Right lobe of liver (tissue), 6 donors: ENCODE measurements around the gene TSSK2. TPM values are rescaled to one million over a fixed set of nuclear protein-coding genes. Genes with fewer than 3 reads are reported as not detected.

Experiments used
- ATAC-seq, 4 donors: fragments of 200-7000 bp; cut with Tn5 transposase; one replicate each; pipeline ENCODE4 v1.9.1; 2020; ENCODE audit warnings: mild to moderate bottlenecking in 4 of 4, moderate library complexity in 4 of 4
- DNase-seq, 3 donors: peaks; one replicate each; pipeline ENCODE4 v3.0.0-alpha.2; 2020
- H3K27ac ChIP-seq, 3 donors: fragments of 200-600 bp; one replicate each; pipeline ENCODE4 v1.8.0; 2022
- H3K27me3 ChIP-seq, 2 donors: fragments of 200-600 bp; one replicate each; pipeline ENCODE4 v1.8.0; 2022
- H3K36me3 ChIP-seq, 4 donors: fragments of 200-600 bp; sonication (generic) in 1 of 4; one replicate each; pipeline versions ENCODE4 v1.5.1 to v1.8.0; 2017 to 2022; ENCODE audit warnings: control low read depth in 1 of 4
- H3K4me1 ChIP-seq, 4 donors: fragments of 200-600 bp; sonication (generic) in 1 of 4; one replicate each; pipeline versions ENCODE4 v1.5.1 to v1.8.0; 2017 to 2022; ENCODE audit warnings: control low read depth in 1 of 4
- H3K4me3 ChIP-seq, 3 donors: fragments of 200-600 bp; one replicate each; pipeline ENCODE4 v1.8.0; 2022
- H3K9me3 ChIP-seq, 4 donors: fragments of 200-600 bp; sonication (generic) in 1 of 4; one replicate each; pipeline versions ENCODE4 v1.5.1 to v1.8.0; 2017 to 2022; ENCODE audit warnings: control low read depth in 1 of 4
- POLR2A ChIP-seq: fragments of 450-650 bp; IDR thresholded peaks from one replicate; pipeline ENCODE4 v1.6.1; 2017; ENCODE audit warnings: antibody characterized with exemption, mild to moderate bottlenecking
- WGBS: methylation state at CpG from one replicate; pipeline ENCODE4 v1.1.6; 2018; ENCODE audit warnings: low coverage, low lambda C conversion rate; ENCODE audit not compliant: insufficient coverage; ENCODE audit errors: missing lambda C conversion rate; 5-methylcytosine and 5-hydroxymethylcytosine counted together
- intact Hi-C, 2 donors: fragments of 100-400 bp; cut with DNase I; formaldehyde crosslinking; loops; one replicate each; pipeline versions ENCODE4 v1.11.2 to v1.14.1; 2022
- total RNA-seq, 6 experiments: library from RNA; depleted of rRNA in 2 of 6; stranded (reverse); fragments of >200 nt in 2 of 6; fragmentation: NEBNext Ultra II Directional in 3 of 6; extraction: Animal tissue kit (Norgen Biotek cat#: 25700) in 3 of 6; gene quantifications; one replicate each; pipeline versions ENCODE4 v1.1.0 to v1.2.4, GENCODE V29; 2016 to 2023
- TF ChIP-seq, protein P1 (sequence below), 4 donors: fragments of 200-600 bp in 3 of 4; fragments of 450-650 bp in 1 of 4; IDR thresholded peaks; one replicate each; pipeline versions ENCODE4 v1.5.1 to v1.8.0; 2016 to 2022; ENCODE audit warnings: antibody characterized with exemption in 4 of 4, mild to moderate bottlenecking in 2 of 4
- donor health status: DM: no; HTN: yes; CAD: no.
- donor health status: DM: no; HTN: no; CAD: no.
- donor health status: DM: no; HTN: no; CAD: no.
- donor health status: DM: no; HTN: yes; CAD: no.
- donor health status: DM: no; HTN: yes; CAD: no.

Gene TSSK2
- total RNA-seq, 6 experiments from 2014 or later, result not detected

- intact Hi-C loops, result no loop called here
- WGBS, result 90% methylated on average over 4 of the region's 16 CpGs
- H3K27ac ChIP-seq, result no peak overlapping the region
- no peak for ATAC-seq
- no peaks in the 10 kb centered on the region for H3K9me3 ChIP-seq
- no peak for TF ChIP-seq POLR2A
- TF ChIP-seq, protein P1, sequence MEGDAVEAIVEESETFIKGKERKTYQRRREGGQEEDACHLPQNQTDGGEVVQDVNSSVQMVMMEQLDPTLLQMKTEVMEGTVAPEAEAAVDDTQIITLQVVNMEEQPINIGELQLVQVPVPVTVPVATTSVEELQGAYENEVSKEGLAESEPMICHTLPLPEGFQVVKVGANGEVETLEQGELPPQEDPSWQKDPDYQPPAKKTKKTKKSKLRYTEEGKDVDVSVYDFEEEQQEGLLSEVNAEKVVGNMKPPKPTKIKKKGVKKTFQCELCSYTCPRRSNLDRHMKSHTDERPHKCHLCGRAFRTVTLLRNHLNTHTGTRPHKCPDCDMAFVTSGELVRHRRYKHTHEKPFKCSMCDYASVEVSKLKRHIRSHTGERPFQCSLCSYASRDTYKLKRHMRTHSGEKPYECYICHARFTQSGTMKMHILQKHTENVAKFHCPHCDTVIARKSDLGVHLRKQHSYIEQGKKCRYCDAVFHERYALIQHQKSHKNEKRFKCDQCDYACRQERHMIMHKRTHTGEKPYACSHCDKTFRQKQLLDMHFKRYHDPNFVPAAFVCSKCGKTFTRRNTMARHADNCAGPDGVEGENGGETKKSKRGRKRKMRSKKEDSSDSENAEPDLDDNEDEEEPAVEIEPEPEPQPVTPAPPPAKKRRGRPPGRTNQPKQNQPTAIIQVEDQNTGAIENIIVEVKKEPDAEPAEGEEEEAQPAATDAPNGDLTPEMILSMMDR (IDR thresholded peaks at IDR 0.05), result no peak
- no peaks in the 10 kb centered on the region for H3K27me3 ChIP-seq
- H3K4me3 ChIP-seq, result no peak overlapping the region
- peaks cover 0 to 4% (median 0%) of the 10 kb centered on the region in 4 donors for H3K4me1 ChIP-seq
- H3K36me3 ChIP-seq, result no peaks in the 10 kb centered on the region
- no peak for DNase-seq
Measured at GRCh38 chr22:19127329-19128008, 3.6 kb upstream of the TSSK2 start.

DNA sequence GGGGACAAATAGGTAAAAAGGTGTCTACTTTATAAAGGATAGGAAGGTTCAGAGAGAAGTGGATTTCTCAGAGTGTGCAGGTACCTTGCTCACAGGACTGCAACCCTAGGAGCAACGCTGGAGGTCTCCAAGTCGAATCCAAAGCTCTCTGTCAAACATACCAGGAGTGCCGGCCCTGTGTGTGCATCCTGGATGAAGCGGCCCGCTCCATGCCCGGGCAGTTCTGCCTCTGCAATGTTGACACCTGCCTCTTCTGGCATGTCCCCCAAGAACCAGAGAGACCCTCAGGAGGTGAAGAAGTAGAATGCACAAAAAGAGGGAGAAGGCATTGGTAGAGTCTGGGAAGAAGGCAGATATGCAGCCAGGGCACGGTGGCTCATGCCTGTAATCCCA is 3.1 kb upstream of the TSSK2 start:
- H3K9me3 ChIP-seq, result no peaks in the 10 kb centered on the region
- intact Hi-C loops, result no loop called here
- DNase-seq, result no peak
- no peaks in the 10 kb centered on the region for H3K36me3 ChIP-seq
- no peak overlapping the region for H3K4me3 ChIP-seq
- no peaks in the 10 kb centered on the region for H3K27me3 ChIP-seq
- H3K27ac ChIP-seq, result no peak overlapping the region
- 0% methylated on average over 1 of the region's 7 CpGs for WGBS
- TF ChIP-seq, protein P1 (IDR thresholded peaks at IDR 0.05), result no peak
- TF ChIP-seq POLR2A, result no peak
- no peak for ATAC-seq
- no peaks in the 10 kb centered on the region for H3K4me1 ChIP-seq

GRCh38 chr22:19128946-19129727 is 2.0 kb upstream of the TSSK2 start:
- TF ChIP-seq, protein P1 (IDR thresholded peaks at IDR 0.05), result no peak
- no peak for TF ChIP-seq POLR2A
- H3K27ac ChIP-seq, result no peak overlapping the region
- no peaks in the 10 kb centered on the region for H3K4me1 ChIP-seq
- DNase-seq (no peak), ATAC-seq (no peak)
- 17% methylated on average over 1 of the region's 7 CpGs for WGBS
- no peak overlapping the region for H3K4me3 ChIP-seq
- no peaks in the 10 kb centered on the region for H3K27me3 ChIP-seq
- H3K9me3 ChIP-seq, result no peaks in the 10 kb centered on the region
- intact Hi-C loops, result no loop called here
- H3K36me3 ChIP-seq, result peaks cover 0 to 4% (median 2%) of the 10 kb centered on the region in 4 donors

DNA sequence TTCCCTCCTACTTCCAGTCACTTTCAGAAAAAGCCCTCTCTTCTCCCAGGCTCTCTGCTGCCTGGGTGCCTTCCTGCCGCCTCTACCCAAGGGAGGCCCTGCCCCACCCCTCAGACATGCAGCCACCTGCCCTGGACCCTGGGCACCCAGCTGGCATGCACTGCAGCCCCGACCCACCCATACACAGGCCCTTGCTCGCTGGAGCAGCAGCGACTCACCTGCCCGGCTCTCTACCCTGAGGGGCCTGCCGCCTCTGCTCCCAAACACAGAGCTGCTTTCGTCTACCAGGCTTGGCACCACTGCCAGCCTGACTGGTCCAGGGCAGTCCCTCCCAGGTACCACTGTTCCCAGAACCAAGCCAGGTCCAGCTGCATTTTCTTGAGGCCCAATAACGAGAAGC is 1.2 kb upstream of the TSSK2 start:
- 100% methylated on average over 7 of the region's 8 CpGs for WGBS
- Histone ChIP-seq H3K9me3 (no peaks in the 10 kb centered on the region), H3K4me3 (no peak overlapping the region), H3K36me3 (peaks cover 0 to 11% (median 2%) of the 10 kb centered on the region in 4 donors), H3K27me3 (no peaks in the 10 kb centered on the region), H3K27ac (no peak overlapping the region), H3K4me1 (no peaks in the 10 kb centered on the region)
- DNase-seq, result no peak
- TF ChIP-seq, protein P1 (IDR thresholded peaks at IDR 0.05), result no peak
- no peak for TF ChIP-seq POLR2A
- intact Hi-C loops, result no loop called here
- no peak for ATAC-seq
